GM23248 (cell line): ENCODE data around the gene NSD1. TPM values are rescaled to one million over a fixed set of nuclear protein-coding genes. Genes with fewer than 3 reads are reported as not detected.

Experiments used
- DNase-seq: peaks from one replicate; pipeline ENCODE4 v3.0.0-alpha.2; 2015
- H2AFZ ChIP-seq: fragments of 200-600 bp; sonication (generic); 2 replicates; pipeline ENCODE4 v1.6.1; 2016; ENCODE audit warnings: antibody characterized with exemption
- H3F3A ChIP-seq: fragments of 200-600 bp; sonication (generic); 2 replicates; pipeline ENCODE4 v1.6.1; 2016; ENCODE audit warnings: mild to moderate bottlenecking, antibody characterized with exemption, mixed run types; ENCODE audit not compliant: insufficient read depth
- H3K27ac ChIP-seq: fragments of 200-600 bp; sonication (generic); 2 replicates; pipeline ENCODE4 v1.5.1; 2016; ENCODE audit warnings: mild to moderate bottlenecking
- H3K27me3 ChIP-seq: fragments of 200-600 bp; sonication (generic); replicated peaks from 2 replicates; pipeline ENCODE4 v1.6.1; 2016; ENCODE audit warnings: mild to moderate bottlenecking; ENCODE audit not compliant: insufficient read depth
- H3K36me3 ChIP-seq: fragments of 200-600 bp; sonication (generic); 2 replicates; pipeline ENCODE4 v1.6.1; 2016; ENCODE audit warnings: low read depth, mild to moderate bottlenecking
- H3K4me1 ChIP-seq: fragments of 200-600 bp; sonication (generic); 2 replicates; pipeline ENCODE4 v1.6.1; 2016; ENCODE audit warnings: mild to moderate bottlenecking; ENCODE audit not compliant: insufficient read depth
- H3K4me2 ChIP-seq: fragments of 200-600 bp; sonication (generic); one replicate; pipeline ENCODE4 v1.6.1; 2016; ENCODE audit warnings: mild to moderate bottlenecking; ENCODE audit not compliant: unreplicated experiment
- H3K4me3 ChIP-seq: fragments of 200-600 bp; sonication (generic); 2 replicates; pipeline ENCODE4 v1.5.1; 2016; ENCODE audit warnings: mild to moderate bottlenecking
- H3K79me2 ChIP-seq: fragments of 200-600 bp; sonication (generic); 2 replicates; pipeline ENCODE4 v1.6.1; 2016; ENCODE audit warnings: mild to moderate bottlenecking; ENCODE audit not compliant: insufficient read depth
- H3K9ac ChIP-seq: fragments of 200-600 bp; sonication (generic); 2 replicates; pipeline ENCODE4 v1.6.1; 2016; ENCODE audit warnings: mild to moderate bottlenecking
- H3K9me2 ChIP-seq: fragments of 200-600 bp; sonication (generic); 2 replicates; pipeline ENCODE4 v1.6.1; 2016; ENCODE audit warnings: mixed run types, mild to moderate bottlenecking, moderate library complexity; ENCODE audit not compliant: insufficient read depth
- H3K9me3 ChIP-seq: fragments of 200-600 bp; sonication (generic); one replicate; pipeline ENCODE4 v1.6.1; 2017; ENCODE audit warnings: low read depth
- H4K20me1 ChIP-seq: fragments of 200-600 bp; sonication (generic); 2 replicates; pipeline ENCODE4 v1.6.0; 2016; ENCODE audit not compliant: insufficient read depth
- EZH2 ChIP-seq: fragments of 200-600 bp; sonication (generic); IDR thresholded peaks from 2 replicates; pipeline ENCODE4 v1.6.1; 2018; ENCODE audit warnings: antibody characterized with exemption, mild to moderate bottlenecking; ENCODE audit not compliant: insufficient read depth, poor library complexity, severe bottlenecking
- EZH2phosphoT487 ChIP-seq: fragments of 200-600 bp; sonication (generic); IDR thresholded peaks from 2 replicates; pipeline ENCODE4 v1.6.1; 2018; ENCODE audit warnings: antibody characterized with exemption, moderate library complexity, mild to moderate bottlenecking, low read depth; ENCODE audit not compliant: insufficient read depth
- WGBS, 2 experiments: methylation state at CpG; one replicate each; pipeline ENCODE4 v1.1.6; 2015 to 2017; ENCODE audit warnings: low lambda C conversion rate in 2 of 2, low coverage in 1 of 2; ENCODE audit errors: missing lambda C conversion rate in 2 of 2; 5-methylcytosine and 5-hydroxymethylcytosine counted together
- in situ Hi-C: fragments of 300-500 bp; cut with MboI; formaldehyde crosslinking; loops from 2 replicates; pipeline ENCODE4 v1.15.0; 2020
- polyA plus RNA-seq: library from polyadenylated mRNA; unstranded; fragments of >200 nt; fragmentation: Nextera tagmentation; extraction: Ambion mirVana; gene quantifications from 2 replicates; pipeline ENCODE4 v1.2.1, GENCODE V29; 2016
- total RNA-seq: library from RNA; depleted of rRNA; stranded (reverse); fragments of >200 nt; shearing (Covaris generic); gene quantifications from 2 replicates; pipeline ENCODE4 v1.2.3, GENCODE V29; 2014

NSD1 gene
- total and polyA plus RNA-seq, 2 experiments from 2014 or later, result 25.9 to 31.9 TPM

DNA sequence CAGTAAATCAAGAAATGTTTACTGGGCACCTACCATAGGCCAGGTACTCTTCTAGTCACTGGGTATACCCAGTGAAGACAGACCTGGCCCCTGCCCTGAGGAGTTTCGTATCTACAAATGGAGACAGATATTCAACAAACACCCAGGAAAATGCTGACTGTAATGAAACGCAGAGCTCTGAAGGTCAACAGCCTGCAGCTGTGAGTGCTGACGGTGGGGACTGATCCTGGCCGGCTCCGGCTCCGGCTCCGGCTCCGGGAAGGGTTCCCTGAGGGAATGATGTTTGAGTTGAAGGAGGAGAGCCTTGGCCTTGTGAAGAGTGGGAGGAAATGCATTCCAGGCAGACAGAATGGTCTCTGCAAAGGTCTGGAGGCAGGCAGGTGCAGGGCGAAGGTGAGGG lies 23.8 kb upstream of the NSD1 start:
- Histone ChIP-seq H3K9ac (no peak overlapping the region), H3K9me2 (no peaks in the 10 kb centered on the region), H2AFZ (no peak overlapping the region), H3F3A (no peaks in the 10 kb centered on the region), H3K36me3 (no peaks in the 10 kb centered on the region), H3K4me1 (no peaks in the 10 kb centered on the region), H3K4me2 (no peak overlapping the region), H4K20me1 (no peaks in the 10 kb centered on the region), H3K9me3 (no peaks in the 10 kb centered on the region), H3K79me2 (no peaks in the 10 kb centered on the region), H3K27me3 (no peaks in the 10 kb centered on the region), H3K27ac (no peak overlapping the region), H3K4me3 (no peak overlapping the region)
- no peak for TF ChIP-seq EZH2
- no peak for TF ChIP-seq EZH2phosphoT487
- WGBS, 2 experiments, result 62 to 64% methylated on average over 9 of the region's 9 CpGs
- no peak for DNase-seq
- in situ Hi-C loops, result loop anchor here (10.0 kb wide), 1 partner anchor 445 kb away; no protein-coding TSS in a partner anchor

GRCh38 chr5:177111720-177112394 lies 21.7 kb upstream of the NSD1 start:
- H2AFZ ChIP-seq, result no peak overlapping the region
- no peaks in the 10 kb centered on the region for H3K27me3 ChIP-seq
- WGBS, 2 experiments, result 16 to 20% methylated on average over 12 of the region's 12 CpGs
- no peaks in the 10 kb centered on the region for H3F3A ChIP-seq
- in situ Hi-C loops, result loop anchor here (10.0 kb wide), 1 partner anchor 447 kb away; no protein-coding TSS in a partner anchor
- H3K36me3 ChIP-seq, result no peaks in the 10 kb centered on the region
- H3K4me3 ChIP-seq, result no peak overlapping the region
- no peak overlapping the region for H3K9ac ChIP-seq
- no peaks in the 10 kb centered on the region for H3K4me1 ChIP-seq
- H3K4me2 ChIP-seq, result no peak overlapping the region
- H3K79me2 ChIP-seq, result no peaks in the 10 kb centered on the region
- no peak overlapping the region for H3K27ac ChIP-seq
- no peak for TF ChIP-seq EZH2
- TF ChIP-seq EZH2phosphoT487, result no peak
- H3K9me2 ChIP-seq, result no peaks in the 10 kb centered on the region
- no peaks in the 10 kb centered on the region for H4K20me1 ChIP-seq
- peak; percentile 44 for DNase-seq
- no peaks in the 10 kb centered on the region for H3K9me3 ChIP-seq

- H3K9me2 ChIP-seq, result no peaks in the 10 kb centered on the region
- no peaks in the 10 kb centered on the region for H3K36me3 ChIP-seq
- H3K9ac ChIP-seq, result no peak overlapping the region
- no peak for DNase-seq
- H3K79me2 ChIP-seq, result no peaks in the 10 kb centered on the region
- H3K27ac ChIP-seq, result no peak overlapping the region
- TF ChIP-seq EZH2phosphoT487 (no peak), EZH2 (no peak)
- no peak overlapping the region for H3K4me3 ChIP-seq
- H3K27me3 ChIP-seq, result no peaks in the 10 kb centered on the region
- WGBS, 2 experiments, result 33 to 43% methylated on average over 5 of the region's 5 CpGs
- no peak overlapping the region for H2AFZ ChIP-seq
- H3K4me2 ChIP-seq, result no peak overlapping the region
- H3F3A ChIP-seq, result no peaks in the 10 kb centered on the region
- no peaks in the 10 kb centered on the region for H4K20me1 ChIP-seq
- in situ Hi-C loops, result loop anchor here (10.0 kb wide), 1 partner anchor 448 kb away; no protein-coding TSS in a partner anchor
- no peaks in the 10 kb centered on the region for H3K4me1 ChIP-seq
- no peaks in the 10 kb centered on the region for H3K9me3 ChIP-seq
Observed at GRCh38 chr5:177112589-177113220, 20.9 kb upstream of the NSD1 start.

DNA sequence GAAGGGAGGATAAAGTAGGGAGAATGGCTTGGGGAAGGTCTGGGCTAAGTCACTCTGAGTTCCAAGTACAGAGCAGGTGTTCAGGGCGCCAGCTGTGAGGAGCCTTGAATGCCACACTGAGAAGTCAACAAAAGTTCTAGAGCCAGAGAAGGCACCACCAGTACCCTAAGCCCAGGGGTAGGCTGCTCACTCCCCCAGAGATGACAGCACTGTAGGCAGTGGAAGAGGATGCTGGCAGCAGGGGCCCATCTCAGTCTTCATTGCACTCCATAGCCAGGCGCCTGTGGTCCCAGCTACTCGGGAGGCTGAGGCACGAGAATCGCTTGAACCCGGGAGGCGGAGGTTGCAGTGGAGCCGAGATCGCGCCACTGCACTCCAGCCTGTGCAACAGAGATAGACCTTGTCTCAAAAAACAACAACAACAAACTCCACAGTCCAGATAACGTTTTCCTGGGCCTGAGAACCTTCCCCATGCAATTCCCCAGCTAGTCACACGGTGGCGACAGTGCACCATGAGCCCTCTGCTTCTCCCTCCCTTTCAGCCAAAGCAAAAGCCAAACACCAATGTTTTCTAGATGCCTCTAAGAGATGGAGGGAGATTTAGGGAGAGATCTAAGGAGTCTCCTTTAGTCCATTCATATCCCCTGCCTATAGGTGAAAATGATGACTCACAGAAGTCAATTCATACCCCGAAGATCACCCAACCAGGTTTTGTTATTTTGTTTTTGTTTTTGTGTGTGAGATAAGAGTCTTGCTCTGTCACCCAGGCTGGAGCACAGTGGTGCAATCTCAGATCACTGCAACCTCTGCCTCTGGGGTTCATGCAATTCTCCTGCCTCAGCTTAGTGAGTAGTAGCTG lies 19.8 kb upstream of the NSD1 start:
- TF ChIP-seq EZH2, result no peak
- TF ChIP-seq EZH2phosphoT487, result no peak
- no peaks in the 10 kb centered on the region for H3F3A ChIP-seq
- H3K9me3 ChIP-seq, result no peaks in the 10 kb centered on the region
- H4K20me1 ChIP-seq, result no peaks in the 10 kb centered on the region
- 12 to 14% methylated on average over 14 of the region's 14 CpGs for WGBS, 2 experiments
- H2AFZ ChIP-seq, result peak overlapping the region; percentile 72
- H3K27me3 ChIP-seq, result no peaks in the 10 kb centered on the region
- H3K9me2 ChIP-seq, result no peaks in the 10 kb centered on the region
- no peak overlapping the region for H3K4me3 ChIP-seq
- no peaks in the 10 kb centered on the region for H3K4me1 ChIP-seq
- H3K27ac ChIP-seq, result no peak overlapping the region
- DNase-seq, result peak; percentile 76
- no peaks in the 10 kb centered on the region for H3K79me2 ChIP-seq
- H3K4me2 ChIP-seq, result no peak overlapping the region
- H3K9ac ChIP-seq, result no peak overlapping the region
- in situ Hi-C loops, result loop anchor here (10.0 kb wide), 1 partner anchor 449 kb away; no protein-coding TSS in a partner anchor
- H3K36me3 ChIP-seq, result no peaks in the 10 kb centered on the region
